PC-3 (cell line): Measurements from ENCODE around the gene CPZ. TPM values are rescaled to one million over a fixed set of nuclear protein-coding genes. Genes with fewer than 3 reads are reported as not detected.

ENCODE experiments used
- ATAC-seq: fragments of 200-7000 bp; cut with Tn5 transposase; 2 replicates; pipeline ENCODE4 v1.9.1; 2020; ENCODE audit warnings: mild to moderate bottlenecking, moderate library complexity
- BruUV-seq: library from RNA; stranded (reverse); fragments of 400-500 nt; replicated peaks from 2 replicates; lab custom pipeline; 2021; lab: Mats Ljungman, UMichigan
- CTCF ChIA-PET: fragments of 300-600 bp; sonication (Branson Sonifier 250); formaldehyde crosslinking; loops from one replicate; lab custom pipeline; 2022; ENCODE audit warnings: antibody characterized with exemption; lab: Charles Lee
- POLR2A ChIA-PET: fragments of 300-600 bp; sonication (Branson Sonifier 250); formaldehyde crosslinking; loops from one replicate; lab custom pipeline; 2022; ENCODE audit warnings: antibody characterized with exemption; ENCODE audit not compliant: unreplicated experiment; lab: Charles Lee
- DNase-seq: peaks from one replicate; pipeline ENCODE4 v3.0.0-alpha.2; 2015
- H2AFZ ChIP-seq: fragments of 300-600 bp; sonication (generic); 2 replicates; pipeline ENCODE4 v1.6.0; 2016; ENCODE audit warnings: antibody characterized with exemption, low read length
- H3F3A ChIP-seq: fragments of 300-600 bp; sonication (generic); one replicate; pipeline ENCODE4 v1.6.0; 2017; ENCODE audit warnings: antibody characterized with exemption, low read length, control low read depth, mild to moderate bottlenecking; ENCODE audit not compliant: unreplicated experiment
- H3K27ac ChIP-seq: fragments of 300-600 bp; sonication (generic); 2 replicates; pipeline ENCODE4 v1.5.1; 2016; ENCODE audit warnings: mild to moderate bottlenecking, low read length
- H3K27me3 ChIP-seq: fragments of 300-600 bp; sonication (generic); 2 replicates; pipeline ENCODE4 v1.6.1; 2016; ENCODE audit warnings: low read length, mixed read lengths
- H3K36me3 ChIP-seq: fragments of 300-600 bp; sonication (generic); 2 replicates; pipeline ENCODE4 v1.6.1; 2016; ENCODE audit warnings: low read depth, mixed run types, low read length, mixed read lengths
- H3K4me1 ChIP-seq: fragments of 300-600 bp; sonication (generic); 2 replicates; pipeline ENCODE4 v1.5.1; 2016; ENCODE audit warnings: low read length; ENCODE audit not compliant: insufficient read depth
- H3K4me2 ChIP-seq: fragments of 300-600 bp; sonication (generic); 2 replicates; pipeline ENCODE4 v1.6.0; 2016; ENCODE audit warnings: low read length
- H3K4me3 ChIP-seq: fragments of 300-600 bp; sonication (generic); 2 replicates; pipeline ENCODE4 v1.5.1; 2016; ENCODE audit warnings: mild to moderate bottlenecking, low read length, mixed read lengths
- H3K79me2 ChIP-seq: fragments of 300-600 bp; sonication (generic); 2 replicates; pipeline ENCODE4 v1.6.1; 2017; ENCODE audit warnings: low read length, mixed read lengths
- H3K9ac ChIP-seq: fragments of 300-600 bp; sonication (generic); 2 replicates; pipeline ENCODE4 v1.6.0; 2016; ENCODE audit warnings: mild to moderate bottlenecking, low read length
- H3K9me2 ChIP-seq: fragments of 300-600 bp; sonication (generic); replicated peaks from 2 replicates; pipeline ENCODE4 v1.6.1; 2016; ENCODE audit warnings: mixed run types, low read length, mixed read lengths
- H3K9me3 ChIP-seq: fragments of 300-600 bp; sonication (generic); 2 replicates; pipeline ENCODE4 v1.6.1; 2016; ENCODE audit warnings: low read length, mixed read lengths
- H4K20me1 ChIP-seq: fragments of 300-600 bp; sonication (generic); 2 replicates; pipeline ENCODE4 v1.6.1; 2016; ENCODE audit warnings: low read length, mixed read lengths
- CTCF ChIP-seq: fragments of 300-600 bp; sonication (generic); conservative IDR thresholded peaks from 2 replicates; pipeline ENCODE4 v1.5.1; 2017; ENCODE audit warnings: antibody characterized with exemption, low read depth, mild to moderate bottlenecking, low read length
- EZH2 ChIP-seq: fragments of 300-600 bp; sonication (generic); IDR thresholded peaks from one replicate; pipeline ENCODE4 v1.6.1; 2017; ENCODE audit warnings: antibody characterized with exemption, mild to moderate bottlenecking, low read length; ENCODE audit not compliant: unreplicated experiment
- EZH2phosphoT487 ChIP-seq: fragments of 300-600 bp; sonication (generic); IDR thresholded peaks from 2 replicates; pipeline ENCODE4 v1.6.1; 2018; ENCODE audit warnings: mild to moderate bottlenecking, antibody characterized with exemption, low read length, borderline replicate concordance
- intact Hi-C: fragments of 100-400 bp; cut with micrococcal nuclease; formaldehyde crosslinking; loops from 2 replicates; pipeline ENCODE4 v1.9.0; 2023
- total RNA-seq: library from RNA; depleted of rRNA; stranded (reverse); fragments of >200 nt; gene quantifications from 2 replicates; pipeline ENCODE4 v1.2.3, GENCODE V29; 2014

CPZ gene
- total RNA-seq, 1 experiment from 2014 or later, result 27.9 TPM

- CTCF ChIA-PET, result no interaction called here
- Histone ChIP-seq H3K9me2 (no peaks in the 10 kb centered on the region), H3K4me2 (no peak overlapping the region), H3K36me3 (no peaks in the 10 kb centered on the region), H3K4me3 (no peak overlapping the region), H2AFZ (no peak overlapping the region), H3F3A (no peaks in the 10 kb centered on the region), H3K4me1 (peaks cover 7% of the 10 kb centered on the region; the same call in 1 of the 2 replicates), H3K27ac (no peak overlapping the region), H3K79me2 (peaks cover 21% of the 10 kb centered on the region; the same call in 1 of the 2 replicates), H4K20me1 (no peaks in the 10 kb centered on the region), H3K9ac (no peak overlapping the region), H3K27me3 (no peaks in the 10 kb centered on the region), H3K9me3 (no peaks in the 10 kb centered on the region)
- intact Hi-C loops, result no loop called here
- TF ChIP-seq CTCF (no peak), EZH2 (no peak)
- no TSS peak for BruUV-seq
- no peak for ATAC-seq
- POLR2A ChIA-PET, result no interaction called here
- DNase-seq, result no peak
Observed at GRCh38 chr4:8597319-8597718, 4.8 kb downstream of the CPZ start.

GRCh38 chr4:8597791-8598190, 5.2 kb downstream of the CPZ start:
- intact Hi-C loops, result no loop called here

More at GRCh38 chr4:8597791-8598190, 5.2 kb downstream of the CPZ start:
- Histone ChIP-seq H2AFZ (no peak overlapping the region), H3K4me3 (no peak overlapping the region), H3K79me2 (peaks cover 21% of the 10 kb centered on the region; the same call in 1 of the 2 replicates), H3F3A (no peaks in the 10 kb centered on the region), H4K20me1 (no peaks in the 10 kb centered on the region), H3K9me2 (no peaks in the 10 kb centered on the region), H3K27ac (no peak overlapping the region), H3K9ac (no peak overlapping the region), H3K4me1 (peaks cover 7% of the 10 kb centered on the region; the same call in 1 of the 2 replicates), H3K4me2 (no peak overlapping the region), H3K27me3 (no peaks in the 10 kb centered on the region), H3K36me3 (no peaks in the 10 kb centered on the region), H3K9me3 (no peaks in the 10 kb centered on the region)
- ChIA-PET CTCF (no interaction called here), POLR2A (no interaction called here)
- BruUV-seq, result no TSS peak
- ATAC-seq, result no peak
- DNase-seq, result no peak
- TF ChIP-seq CTCF (no peak), EZH2 (no peak), EZH2phosphoT487 (no peak)
